Measurements from ENCODE around the gene NLK. TPM values are rescaled to one million over a fixed set of nuclear protein-coding genes. Genes with fewer than 3 reads are reported as not detected.
"Not testable (repeated sequence)": the region's sequence is repeated elsewhere in the genome, so short reads cannot be mapped to it uniquely, and the experiment has no call there.

Gene NLK
- total RNA-seq, 2 donors from 2014 or later: 15.5 to 30.1 TPM

GRCh38 chr17:28181568-28181967 is 139.1 kb downstream of the NLK start:
- H3K27me3 ChIP-seq: no peaks in the 10 kb centered on the region
- H3K36me3 ChIP-seq (replicated peaks in 1 of 2; ENCODE audit: insufficient read depth in 1 of 2, low read depth in 2 of 2): no peaks in the 10 kb centered on the region
- intact Hi-C loops (cut with DNase I): no loop called here
- DNase-seq (peak in 2 of 4 donors; percentile 16 to 54), ATAC-seq (no peak)
- no peaks in the 10 kb centered on the region for H3K9me3 ChIP-seq
- TF ChIP-seq, protein P1, sequence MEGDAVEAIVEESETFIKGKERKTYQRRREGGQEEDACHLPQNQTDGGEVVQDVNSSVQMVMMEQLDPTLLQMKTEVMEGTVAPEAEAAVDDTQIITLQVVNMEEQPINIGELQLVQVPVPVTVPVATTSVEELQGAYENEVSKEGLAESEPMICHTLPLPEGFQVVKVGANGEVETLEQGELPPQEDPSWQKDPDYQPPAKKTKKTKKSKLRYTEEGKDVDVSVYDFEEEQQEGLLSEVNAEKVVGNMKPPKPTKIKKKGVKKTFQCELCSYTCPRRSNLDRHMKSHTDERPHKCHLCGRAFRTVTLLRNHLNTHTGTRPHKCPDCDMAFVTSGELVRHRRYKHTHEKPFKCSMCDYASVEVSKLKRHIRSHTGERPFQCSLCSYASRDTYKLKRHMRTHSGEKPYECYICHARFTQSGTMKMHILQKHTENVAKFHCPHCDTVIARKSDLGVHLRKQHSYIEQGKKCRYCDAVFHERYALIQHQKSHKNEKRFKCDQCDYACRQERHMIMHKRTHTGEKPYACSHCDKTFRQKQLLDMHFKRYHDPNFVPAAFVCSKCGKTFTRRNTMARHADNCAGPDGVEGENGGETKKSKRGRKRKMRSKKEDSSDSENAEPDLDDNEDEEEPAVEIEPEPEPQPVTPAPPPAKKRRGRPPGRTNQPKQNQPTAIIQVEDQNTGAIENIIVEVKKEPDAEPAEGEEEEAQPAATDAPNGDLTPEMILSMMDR (IDR thresholded peaks at IDR 0.05): no peak
- TF ChIP-seq POLR2A (IDR thresholded peaks at IDR 0.05): no peak
- peak overlapping the region in 1 of 4 donors; percentile 33 for H3K27ac ChIP-seq
- WGBS, 2 donors: 52 to 64% methylated on average over 9 of the region's 9 CpGs
- no peak overlapping the region for H3K4me3 ChIP-seq
- H3K4me1 ChIP-seq: peaks cover 31% of the 10 kb centered on the region

DNA sequence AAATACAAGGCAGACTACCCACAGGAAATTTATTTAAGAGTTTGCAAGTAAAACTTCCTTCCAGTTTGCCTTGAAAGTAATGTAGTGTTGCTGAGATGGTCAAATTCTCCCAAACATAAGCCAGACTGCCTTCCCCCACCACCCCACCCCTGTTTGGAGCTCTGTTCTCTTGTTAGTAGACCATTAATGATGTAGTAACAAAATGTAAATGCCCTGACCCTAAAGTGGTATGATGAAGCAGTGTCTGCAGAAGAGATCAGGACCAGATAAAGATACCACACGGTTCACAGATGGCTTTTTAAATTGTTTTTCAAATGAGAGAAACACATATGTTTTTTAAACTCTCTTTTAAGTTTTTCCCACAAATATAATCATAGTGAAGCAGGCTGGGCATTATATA is 140.1 kb downstream of the NLK start:
- DNase-seq (no peak), ATAC-seq (no peak)
- Histone ChIP-seq H3K9me3 (no peaks in the 10 kb centered on the region), H3K4me3 (no peak overlapping the region), H3K27ac (no peak overlapping the region), H3K36me3 (replicated peaks in 1 of 2; ENCODE audit: insufficient read depth in 1 of 2, low read depth in 2 of 2) (no peaks in the 10 kb centered on the region), H3K4me1 (peaks cover 33% of the 10 kb centered on the region), H3K27me3 (no peaks in the 10 kb centered on the region)
- no peak for TF ChIP-seq POLR2A (IDR thresholded peaks at IDR 0.05)
- TF ChIP-seq, protein P1 (IDR thresholded peaks at IDR 0.05): no peak
- intact Hi-C loops (cut with DNase I): no loop called here
- 39 to 41% methylated on average over 1 of the region's 1 CpG for WGBS, 2 donors

- no peak overlapping the region for H3K27ac ChIP-seq
- H3K36me3 ChIP-seq (replicated peaks in 1 of 2; ENCODE audit: insufficient read depth in 1 of 2, low read depth in 2 of 2): no peaks in the 10 kb centered on the region
- no peak overlapping the region for H3K4me3 ChIP-seq
- WGBS, 2 donors: 92% methylated on average over 5 of the region's 5 CpGs
- H3K27me3 ChIP-seq: no peaks in the 10 kb centered on the region
- no peaks in the 10 kb centered on the region for H3K9me3 ChIP-seq
- DNase-seq: no peak
- intact Hi-C loops (cut with DNase I): no loop called here
- ATAC-seq: no peak
- TF ChIP-seq POLR2A (IDR thresholded peaks at IDR 0.05): no peak
- TF ChIP-seq, protein P1 (IDR thresholded peaks at IDR 0.05): no peak
- peaks cover 40% of the 10 kb centered on the region for H3K4me1 ChIP-seq
Observed at GRCh38 chr17:28185658-28186057, 143.2 kb downstream of the NLK start.

GRCh38 chr17:28186472-28186871 is 144.0 kb downstream of the NLK start:
- intact Hi-C loops (cut with DNase I); H3K27me3 ChIP-seq; ATAC-seq; H3K4me3 ChIP-seq; DNase-seq; H3K9me3 ChIP-seq; H3K27ac ChIP-seq; H3K36me3 ChIP-seq (replicated peaks in 1 of 2; ENCODE audit: insufficient read depth in 1 of 2, low read depth in 2 of 2): not testable (repeated sequence)
- 96 to 98% methylated on average over 3 of the region's 3 CpGs for WGBS, 2 donors
- peaks cover 37% of the 10 kb centered on the region for H3K4me1 ChIP-seq

GRCh38 chr17:28187931-28188330 is 145.5 kb downstream of the NLK start:
- intact Hi-C loops (cut with DNase I): no loop called here
- TF ChIP-seq, protein P1 (IDR thresholded peaks at IDR 0.05): no peak
- TF ChIP-seq POLR2A (IDR thresholded peaks at IDR 0.05): no peak
- Histone ChIP-seq H3K4me1 (peaks cover 30% of the 10 kb centered on the region), H3K9me3 (no peaks in the 10 kb centered on the region), H3K4me3 (no peak overlapping the region), H3K27me3 (no peaks in the 10 kb centered on the region), H3K27ac (no peak overlapping the region), H3K36me3 (replicated peaks in 1 of 2; ENCODE audit: insufficient read depth in 1 of 2, low read depth in 2 of 2) (no peaks in the 10 kb centered on the region)
- WGBS, 2 donors: 42 to 45% methylated on average over 2 of the region's 2 CpGs
- no peak for DNase-seq
- ATAC-seq: peak; percentile 27

All from body of pancreas (tissue), 4 donors.